ENCODE measurements around the gene RNGTT.

Gene RNGTT

DNA sequence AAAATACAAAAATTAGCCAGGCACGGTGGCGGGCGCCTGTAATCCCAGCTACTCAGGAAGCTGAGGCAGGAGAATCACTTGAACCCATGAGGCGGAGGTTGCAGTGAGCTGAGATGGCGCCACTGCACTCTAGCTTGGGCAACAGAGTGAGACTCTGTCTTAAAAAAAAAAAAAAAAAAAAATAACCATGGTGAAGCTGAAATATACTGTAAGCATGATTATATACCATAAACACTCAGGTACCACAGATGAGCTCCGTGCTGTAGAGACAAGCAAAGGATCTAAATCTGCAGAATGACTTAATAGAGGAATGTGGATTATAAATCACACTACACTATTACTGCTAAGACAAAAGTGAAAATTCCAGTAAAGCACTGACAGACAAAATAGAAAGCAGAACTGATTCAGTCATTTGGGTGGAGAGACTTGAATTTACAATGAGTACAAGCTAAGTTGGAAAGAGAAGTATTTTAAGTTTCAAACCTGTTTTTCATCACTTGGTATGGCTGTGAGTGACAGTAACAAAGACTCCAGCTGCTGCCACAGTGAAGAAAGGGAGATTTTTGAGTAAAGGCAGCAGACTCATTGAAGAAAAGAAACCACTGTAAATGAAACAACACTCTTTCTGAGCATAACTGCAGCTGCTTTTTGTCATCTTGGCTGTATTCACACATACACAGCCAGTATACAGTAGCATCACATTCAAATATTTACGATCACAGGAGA, 322.1 kb downstream of the RNGTT start:
- no peak for DNase-seq

- no peak for DNase-seq
Observed at GRCh38 chr6:88637761-88638545, 325.5 kb downstream of the RNGTT start.

DNA sequence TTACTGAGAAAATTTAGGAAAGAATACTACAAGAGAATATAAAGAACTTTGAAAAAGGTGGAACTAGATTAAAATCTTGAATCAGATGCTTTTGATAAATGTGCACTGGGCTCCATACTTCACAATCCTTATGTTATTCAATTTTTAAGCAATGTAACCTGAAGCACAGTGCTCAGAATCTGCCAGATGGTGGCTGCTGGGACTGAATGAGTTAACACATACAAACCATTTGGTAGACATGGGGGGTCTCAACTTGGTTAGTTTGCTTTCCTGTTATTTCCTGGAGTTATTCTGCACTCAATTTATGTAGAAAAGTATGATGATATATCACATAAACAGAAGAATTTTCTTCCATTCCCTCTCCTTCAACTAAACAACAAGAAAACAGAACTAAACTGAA, 326.5 kb downstream of the RNGTT start:
- DNase-seq: no peak

DNA sequence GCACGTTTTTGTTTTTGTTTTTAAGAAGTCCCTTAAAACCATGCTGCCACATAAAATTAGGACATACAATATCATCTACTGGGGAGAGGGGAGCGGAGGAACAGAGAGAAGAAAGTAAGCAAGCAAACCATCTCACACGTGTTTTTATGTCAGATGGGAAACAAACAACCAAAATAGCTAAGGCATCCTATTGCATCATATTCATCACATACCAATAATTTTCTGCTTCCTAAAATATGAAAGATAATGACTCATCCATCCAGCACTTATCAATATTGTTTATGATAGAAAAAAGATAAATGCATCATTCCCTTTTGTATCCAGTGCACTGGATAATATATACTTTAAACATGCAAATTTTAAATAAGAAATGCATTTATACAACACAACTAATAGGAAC, 329.6 kb downstream of the RNGTT start:
- no peak for DNase-seq

- DNase-seq: no peak
Observed at GRCh38 chr6:88631830-88632229, 331.6 kb downstream of the RNGTT start.

DNA sequence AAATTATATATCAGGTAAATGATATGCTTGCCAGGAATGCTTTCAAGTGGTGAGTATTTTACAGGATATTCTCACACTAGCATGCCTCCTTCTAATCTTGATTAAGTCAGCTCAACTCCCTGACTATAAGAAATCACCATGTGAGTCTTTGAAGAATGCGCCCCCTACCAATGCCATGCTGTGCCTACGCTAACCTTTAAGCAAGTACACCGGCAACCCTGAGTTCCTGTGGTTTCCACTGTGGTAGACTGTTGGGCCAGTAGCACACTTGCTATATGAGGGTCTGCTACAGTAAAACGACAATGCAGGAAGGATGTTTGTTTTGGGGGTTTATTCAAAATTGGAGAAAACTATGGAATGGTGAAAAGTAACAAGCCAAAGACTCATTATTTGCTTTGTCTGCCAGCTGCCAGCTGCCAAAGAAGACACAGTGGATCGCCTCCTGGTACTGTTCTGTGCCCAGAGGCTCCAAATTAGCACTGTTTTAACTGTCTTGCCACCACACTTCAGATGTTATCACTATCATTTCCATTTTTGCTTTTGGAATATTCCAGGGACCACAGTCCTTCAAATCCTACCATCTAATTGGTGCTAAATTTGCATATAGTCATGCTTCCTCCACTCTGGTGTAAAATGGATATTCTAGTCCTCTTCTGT, 333.5 kb downstream of the RNGTT start:
- no peak for DNase-seq

DNA sequence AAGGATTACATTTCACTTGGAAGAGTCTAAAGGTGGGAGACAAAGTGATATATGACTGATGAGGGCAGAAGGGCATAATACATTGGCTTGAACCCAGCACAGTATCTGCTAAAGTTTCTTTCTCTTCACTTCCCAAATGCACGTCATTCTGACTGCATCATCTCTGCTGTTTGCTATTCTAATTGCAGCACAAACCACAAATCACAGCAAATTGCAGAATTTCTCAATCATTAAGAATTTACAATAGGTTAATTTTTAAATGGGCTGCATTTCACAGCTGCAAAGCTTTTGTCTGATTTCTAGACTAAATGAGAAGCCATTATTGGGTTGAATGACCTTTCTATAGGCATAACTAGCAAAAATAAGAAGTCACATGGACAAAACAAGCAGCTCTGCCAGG, 337.0 kb downstream of the RNGTT start:
- no peak for DNase-seq

- no peak for DNase-seq
Observed at GRCh38 chr6:88623531-88623930, 339.9 kb downstream of the RNGTT start.

- no peak for DNase-seq
Observed at GRCh38 chr6:88619951-88620350, 343.5 kb downstream of the RNGTT start.

DNA sequence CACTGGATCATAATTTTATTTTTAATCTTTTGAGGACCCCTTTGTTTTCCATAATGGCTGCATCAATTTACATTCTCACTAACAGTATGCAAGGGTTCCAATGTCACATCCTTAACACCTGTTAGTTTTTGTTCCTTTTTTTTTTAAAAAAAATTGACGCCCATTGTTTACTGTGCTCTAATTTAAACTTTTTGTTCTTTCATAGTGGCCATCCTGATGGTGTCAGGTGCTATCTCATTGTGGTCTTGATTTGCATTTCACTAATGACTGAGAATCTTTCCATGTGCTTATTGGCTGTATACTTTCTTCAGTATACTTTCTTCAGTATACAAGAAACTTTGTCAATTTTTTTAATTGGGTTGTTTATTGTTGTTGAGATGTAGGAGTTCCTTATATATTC, 347.0 kb downstream of the RNGTT start:
- no peak for DNase-seq

DNA sequence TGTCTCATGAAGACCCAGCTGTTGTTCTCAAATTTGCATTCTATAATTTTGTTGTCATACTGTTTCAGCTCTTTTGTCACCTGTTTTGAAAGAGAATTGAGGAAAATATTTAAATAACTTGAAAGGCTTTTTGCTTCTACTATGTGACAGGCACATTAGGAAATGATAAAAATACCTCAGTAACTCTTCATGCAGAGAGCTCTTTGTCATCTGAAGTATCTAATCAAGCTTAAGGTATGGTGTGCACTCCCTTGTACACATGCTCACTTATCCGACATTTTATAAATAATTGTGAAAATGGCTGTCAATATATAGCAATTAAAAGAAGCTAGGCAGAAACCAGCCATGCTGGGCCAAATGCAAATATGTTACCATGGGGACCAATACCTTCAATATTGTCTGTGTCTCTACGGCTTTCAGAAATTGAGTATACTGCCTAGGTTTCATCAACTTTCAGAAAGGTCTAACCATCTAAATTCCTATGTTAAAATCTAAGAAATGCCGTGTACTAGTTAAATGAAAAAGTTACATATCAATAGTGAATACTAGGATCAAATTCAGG, 349.0 kb downstream of the RNGTT start:
- DNase-seq: no peak

GRCh38 chr6:88612631-88613030, 350.8 kb downstream of the RNGTT start:
- no peak for DNase-seq

- no peak for DNase-seq
Observed at GRCh38 chr6:88611721-88612120, 351.7 kb downstream of the RNGTT start.

GRCh38 chr6:88609983-88610382, 353.4 kb downstream of the RNGTT start:
- no peak for DNase-seq

- no peak for DNase-seq
Observed at GRCh38 chr6:88605271-88605670, 358.1 kb downstream of the RNGTT start.

DNA sequence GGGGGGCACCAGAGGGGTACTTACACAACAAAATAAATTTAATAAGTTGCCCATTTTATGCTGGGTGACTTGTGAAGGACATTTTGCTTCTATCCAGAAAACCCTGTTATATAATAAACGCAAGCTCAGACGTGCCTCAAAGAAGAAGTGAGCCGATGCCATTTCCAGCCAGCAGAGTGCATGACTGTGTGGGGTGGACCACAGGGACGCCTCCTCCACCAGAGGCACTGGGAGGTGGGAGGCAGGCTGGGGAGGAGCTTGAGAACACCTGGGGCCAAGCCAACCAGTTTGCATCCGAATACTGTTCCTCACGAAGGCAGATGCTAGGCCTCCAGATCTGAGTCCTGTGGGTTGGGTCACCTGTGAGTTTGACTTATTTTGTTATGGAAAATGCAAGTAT, 363.8 kb downstream of the RNGTT start:
- DNase-seq: no peak

- DNase-seq: no peak
Observed at GRCh38 chr6:88596801-88597200, 366.6 kb downstream of the RNGTT start.

DNA sequence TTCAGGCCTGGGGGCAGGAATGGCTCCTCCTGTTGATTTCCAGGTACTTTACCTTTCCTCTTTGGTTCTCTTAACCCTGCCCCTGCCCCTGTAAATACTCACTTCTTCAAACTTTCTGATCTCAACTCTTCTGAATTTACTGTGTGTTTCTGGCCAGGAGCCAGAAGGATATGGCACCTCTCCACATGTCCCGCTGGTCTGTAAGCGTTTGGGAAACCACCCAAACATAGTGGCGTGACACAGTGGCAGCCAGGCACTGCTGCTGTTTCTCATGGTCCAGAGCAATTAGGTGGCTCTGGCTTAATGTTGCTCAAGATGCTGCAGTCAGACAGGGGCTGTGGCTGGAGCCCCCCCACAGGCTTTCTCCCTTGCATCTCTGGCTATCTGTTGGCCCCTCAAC, 374.5 kb downstream of the RNGTT start:
- DNase-seq: no peak

GRCh38 chr6:88587150-88587520, 376.3 kb downstream of the RNGTT start:
- DNase-seq: no peak

GRCh38 chr6:88586371-88587149, 376.9 kb downstream of the RNGTT start:
- DNase-seq: no peak

DNA sequence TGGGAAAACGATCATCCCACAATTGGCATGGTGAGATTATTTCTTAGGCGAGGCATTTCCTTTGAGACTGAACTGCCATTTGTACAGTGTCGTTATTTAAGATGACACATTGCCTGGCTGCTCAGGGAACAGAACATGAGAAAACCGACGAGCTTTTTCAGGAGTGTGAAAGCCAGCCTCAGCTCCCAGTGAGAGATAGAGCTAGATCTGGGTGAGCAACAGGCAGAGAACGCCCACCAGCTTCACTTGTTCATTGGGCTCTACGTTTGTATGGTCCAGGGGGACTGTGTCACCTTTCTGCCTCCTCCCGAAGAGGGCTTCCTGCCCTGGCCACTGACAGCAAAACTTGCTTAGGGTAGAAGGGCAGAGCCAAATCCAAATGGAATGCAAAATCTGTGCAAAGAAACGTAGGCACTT, 378.1 kb downstream of the RNGTT start:
- DNase-seq: no peak

GRCh38 chr6:88584581-88585275, 378.7 kb downstream of the RNGTT start:
- no peak for DNase-seq
